Esophagus mucosa (tissue), 1 donor: ENCODE data around the gene CCDC149. TPM values are rescaled to one million over a fixed set of nuclear protein-coding genes. Genes with fewer than 3 reads are reported as not detected.
A peak's percentile ranks its signal among the peaks of the same experiment; 100 is the strongest.

ENCODE experiments used
- ATAC-seq: fragments of 200-7000 bp; cut with Tn5 transposase; one replicate; pipeline ENCODE4 v1.9.1; 2020
- total RNA-seq: library from RNA; stranded (reverse); gene quantifications from one replicate; pipeline ENCODE4 v1.2.4, GENCODE V29; 2023
- donor health status: DM: yes; HTN: yes; CAD: no.

CCDC149 gene
- 2.7 TPM for total RNA-seq

DNA sequence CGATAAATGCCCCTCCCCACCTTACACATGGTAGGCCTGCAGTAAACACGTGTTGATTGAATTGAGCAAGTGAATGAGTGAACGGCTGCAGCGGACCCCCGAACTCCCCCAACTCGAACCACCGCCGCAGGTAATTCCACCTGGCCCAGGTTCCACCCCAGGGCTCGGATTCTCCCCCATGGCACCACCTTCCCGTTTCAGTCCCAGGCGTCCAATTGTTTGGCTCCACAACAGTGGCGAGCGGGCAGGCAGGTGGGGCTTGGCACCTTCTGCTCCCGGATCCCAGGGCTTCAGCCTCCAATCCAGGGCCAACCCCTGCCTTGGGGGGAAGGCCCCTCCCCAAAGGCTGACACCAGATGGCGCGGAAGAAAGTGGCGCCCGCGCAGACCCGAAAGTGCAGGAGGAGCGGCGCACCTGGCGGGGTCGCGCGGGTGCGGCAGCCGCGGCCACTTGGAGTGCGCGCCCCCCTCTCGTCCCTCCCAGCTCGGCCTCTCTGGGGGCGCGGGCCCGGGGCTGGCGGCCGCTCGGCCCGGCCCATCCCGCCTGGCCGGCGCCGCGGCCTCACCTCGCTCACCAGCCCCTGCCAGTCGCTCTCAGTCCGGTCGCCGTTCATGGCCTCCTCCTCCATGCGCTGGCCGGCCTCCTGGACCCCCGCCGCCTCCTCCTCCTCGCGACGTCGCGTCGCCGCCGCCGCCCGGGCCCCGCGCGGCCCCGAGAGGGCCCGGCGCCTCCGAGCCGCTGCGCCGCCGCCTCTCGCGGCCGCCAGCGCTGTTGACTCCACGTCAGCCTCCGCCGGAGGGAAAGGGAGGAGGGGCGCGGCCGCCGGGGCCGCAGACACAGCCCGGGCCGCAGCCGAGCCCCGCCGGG, at the start of gene CCDC149:
TSS of gene CCDC149 (minus strand) at position 791 of the 867 bp plus-strand sequence. CDS start at position 613, 178 bp downstream.
- peak; percentile 59 for ATAC-seq

DNA sequence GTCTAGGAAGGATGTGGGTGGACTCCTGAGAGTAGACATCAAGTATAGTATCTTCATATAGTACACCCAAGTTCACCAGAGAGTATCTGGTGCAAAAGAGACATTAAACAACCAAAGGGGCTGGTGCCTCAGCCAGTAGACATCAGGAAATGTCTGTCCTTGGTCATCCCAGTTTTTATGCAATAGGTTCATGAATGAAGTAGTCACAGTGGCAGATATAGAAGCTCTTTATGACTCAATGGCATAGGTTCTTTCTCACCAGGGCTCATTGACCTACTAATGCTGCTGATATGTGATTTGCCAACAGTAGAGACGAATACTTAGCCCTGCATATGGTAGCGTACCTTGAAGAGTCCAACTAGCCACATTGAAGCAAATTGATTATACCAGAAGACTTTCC, 45.0 kb upstream of the CCDC149 start:
- ATAC-seq = no peak

DNA sequence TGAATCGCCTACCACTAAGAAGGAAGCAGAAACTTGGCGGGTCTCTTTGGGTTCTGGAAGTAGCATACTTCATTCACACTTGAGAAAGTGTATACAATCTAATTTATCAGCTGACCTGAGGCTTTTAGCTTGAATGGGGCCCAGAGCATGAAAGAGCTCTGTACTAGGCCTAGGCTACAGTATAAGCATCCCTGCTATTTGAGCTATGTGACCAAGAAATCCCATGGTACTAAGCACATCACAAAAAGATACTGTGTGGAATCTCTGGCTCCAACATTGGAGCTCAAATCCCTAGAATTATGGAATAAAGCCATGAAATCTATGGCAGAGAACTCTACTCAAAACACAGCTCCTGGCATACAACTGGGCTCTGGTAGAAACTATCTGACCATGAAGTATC, 43.9 kb upstream of the CCDC149 start:
- no peak for ATAC-seq

DNA sequence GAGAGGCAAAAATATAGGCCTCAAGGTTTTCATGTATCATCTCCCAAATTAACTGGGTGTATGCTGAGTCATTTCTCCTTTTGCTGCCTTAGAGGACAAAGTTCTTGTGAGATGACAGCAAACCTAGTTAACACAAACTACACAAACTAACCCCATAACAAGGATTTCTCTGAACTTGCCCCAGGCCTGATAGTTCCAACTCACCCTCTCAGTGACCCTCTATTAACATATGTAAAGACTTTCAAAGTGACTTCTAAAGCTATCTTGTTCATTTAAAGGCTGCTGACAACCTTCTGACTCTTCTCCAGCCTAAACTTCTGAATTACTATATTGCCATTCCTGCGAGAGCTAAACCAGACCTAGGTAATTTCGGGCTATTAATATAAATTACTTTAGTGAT, 43.2 kb upstream of the CCDC149 start:
- ATAC-seq = no peak

DNA sequence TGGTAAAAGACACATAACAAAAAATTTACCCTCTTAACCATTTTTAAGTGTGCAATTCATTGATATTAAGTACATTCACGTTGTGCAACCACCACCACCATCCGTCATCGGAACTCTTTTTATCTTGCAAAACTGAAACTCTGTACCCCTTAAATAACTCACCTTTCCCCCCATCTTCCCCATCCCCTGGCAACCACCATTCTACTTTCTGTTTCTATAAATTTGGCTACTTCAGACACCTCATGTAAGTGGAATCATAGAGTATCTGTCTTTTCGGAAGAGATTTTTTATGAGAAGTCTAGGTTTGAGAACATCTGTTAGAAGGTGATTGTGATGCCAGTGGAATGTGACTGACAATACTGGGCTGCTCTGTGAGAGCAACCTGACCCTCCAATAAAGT, 39.8 kb upstream of the CCDC149 start:
- no peak for ATAC-seq

DNA sequence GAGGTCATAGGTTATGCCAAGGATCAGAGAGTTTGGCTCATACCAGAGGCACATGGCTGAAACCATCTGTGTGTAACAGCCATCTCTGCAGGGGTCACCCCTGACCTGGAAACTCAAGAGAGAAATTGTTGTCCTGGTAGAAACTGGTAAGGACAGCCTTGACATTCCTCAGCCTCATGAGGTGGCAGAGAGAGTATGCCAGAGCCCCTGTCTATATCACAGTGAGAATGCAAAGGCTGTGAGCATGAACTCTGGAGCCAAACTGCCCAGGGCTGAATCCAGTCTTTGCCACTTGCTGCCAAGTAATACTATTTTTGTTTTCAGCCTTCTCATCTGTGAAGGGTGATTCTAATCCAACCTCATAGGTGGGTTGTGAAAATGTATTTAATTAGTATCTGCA, 37.1 kb upstream of the CCDC149 start:
- ATAC-seq = no peak

DNA sequence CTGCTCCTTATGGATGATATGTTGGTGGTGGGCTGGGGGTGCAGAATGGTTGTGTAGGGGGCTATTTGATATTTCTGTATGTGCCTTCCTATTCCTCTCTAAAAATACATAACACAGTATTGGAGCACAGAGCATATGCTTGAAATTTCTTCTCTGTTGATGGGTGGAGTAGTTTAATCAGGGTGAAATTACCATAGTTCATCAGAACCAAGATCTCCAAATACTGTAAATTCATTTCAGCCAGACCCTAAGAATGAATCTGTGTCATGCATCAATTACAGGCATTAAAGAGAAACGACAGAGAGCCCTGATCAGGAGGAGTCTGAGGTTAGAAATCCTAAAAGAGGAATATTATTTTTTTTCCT, 25.1 kb upstream of the CCDC149 start:
- ATAC-seq = no peak

DNA sequence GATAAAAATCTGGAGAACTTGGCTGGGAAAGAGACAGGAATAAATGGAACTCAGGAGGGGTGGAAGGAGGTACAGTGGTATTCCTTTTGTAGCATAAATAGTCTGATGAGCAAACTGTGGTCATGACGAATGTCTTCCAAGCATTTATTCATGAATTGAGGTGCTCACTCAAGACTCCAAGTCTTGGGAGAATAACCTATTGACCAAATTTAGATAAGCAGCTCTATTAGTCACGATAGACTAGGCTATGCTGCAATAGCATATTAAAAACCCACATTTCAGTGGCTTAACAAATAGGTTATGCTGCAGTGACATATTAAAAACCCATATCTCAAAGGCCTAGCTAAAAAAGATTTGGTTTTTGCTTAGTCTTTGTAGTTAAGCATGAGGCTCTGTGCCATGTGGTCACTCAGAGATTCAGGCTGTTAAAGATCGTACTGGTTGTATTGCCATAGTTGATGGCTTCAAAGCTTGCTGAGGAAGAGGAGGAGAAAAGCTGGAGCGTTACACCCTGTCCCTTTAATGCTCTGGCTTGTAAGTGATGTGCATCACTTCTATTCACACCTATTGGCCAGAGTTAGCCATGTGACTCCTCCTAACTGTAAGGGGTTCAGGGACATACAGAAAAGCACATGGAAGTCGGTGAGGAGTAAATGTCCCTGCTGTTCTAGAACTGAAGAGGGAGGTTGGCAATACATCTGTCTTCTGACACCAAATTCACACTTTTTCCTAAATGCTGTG, 24.5 kb upstream of the CCDC149 start:
- ATAC-seq = no peak

DNA sequence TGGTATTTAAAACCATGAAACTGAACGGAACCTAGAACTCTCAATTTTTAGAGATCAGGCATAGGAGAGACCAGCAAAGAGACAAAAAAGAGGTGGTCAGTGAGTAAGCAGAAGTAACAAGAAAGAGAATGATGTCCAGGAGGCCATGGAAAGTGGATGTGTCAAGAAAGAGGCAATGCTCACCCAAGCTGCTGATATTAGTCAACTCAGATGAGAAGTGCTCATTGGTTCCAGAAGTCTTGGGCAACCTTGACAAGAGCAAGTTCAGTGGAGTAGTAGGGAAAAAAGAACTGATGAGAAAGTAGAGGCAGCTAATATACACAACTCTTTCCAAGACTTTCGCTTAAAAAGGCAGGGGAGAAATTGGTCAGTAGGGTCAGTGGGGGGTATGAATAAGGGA, 23.0 kb upstream of the CCDC149 start:
- ATAC-seq = no peak

DNA sequence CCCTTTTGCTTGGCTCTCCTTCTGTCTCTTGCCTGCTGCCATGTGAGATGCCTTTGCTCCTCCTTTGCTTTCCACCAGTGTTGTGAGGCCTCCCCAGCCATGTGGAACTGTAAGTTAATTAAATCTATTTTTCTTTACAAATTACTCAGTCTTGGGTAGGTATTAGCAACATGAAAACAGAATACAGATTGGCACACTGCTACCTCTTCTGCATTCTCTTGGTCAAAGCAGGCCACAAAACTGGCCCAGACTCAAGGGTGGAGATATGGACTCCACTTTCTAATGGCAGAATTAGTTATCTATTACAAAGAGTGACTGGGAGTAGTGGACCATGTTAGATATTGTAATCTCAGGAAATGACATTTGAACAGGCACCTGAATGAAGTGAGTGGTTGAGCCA, 21.5 kb upstream of the CCDC149 start:
- ATAC-seq = no peak

DNA sequence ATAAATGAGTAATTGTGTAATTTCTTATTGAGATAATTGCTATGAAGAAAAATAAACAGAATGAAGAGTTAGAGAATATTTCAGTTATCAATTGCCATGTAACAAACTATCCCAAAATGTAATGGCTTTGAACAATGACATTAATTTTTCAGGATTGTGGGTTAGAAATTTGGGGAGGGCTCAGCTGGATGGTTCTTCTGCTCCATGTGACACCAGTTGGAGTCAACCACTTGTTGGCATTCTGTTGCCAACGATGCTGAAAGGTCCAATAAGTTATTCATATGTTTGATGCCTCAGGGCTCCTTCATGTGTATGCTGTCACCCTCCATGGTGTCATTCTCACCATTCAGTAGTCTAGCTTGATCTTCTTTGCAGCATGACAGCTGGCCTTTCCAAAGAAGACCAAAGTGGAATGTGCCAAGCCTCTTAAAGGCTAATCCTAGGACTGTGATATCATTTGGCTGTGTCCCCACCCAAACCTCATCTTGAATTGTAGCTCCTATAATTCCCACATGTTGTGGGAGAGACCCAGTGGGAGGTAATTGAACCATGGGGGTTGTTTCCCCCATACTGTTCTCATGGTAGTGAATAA, 20.9 kb upstream of the CCDC149 start:
- ATAC-seq = no peak

DNA sequence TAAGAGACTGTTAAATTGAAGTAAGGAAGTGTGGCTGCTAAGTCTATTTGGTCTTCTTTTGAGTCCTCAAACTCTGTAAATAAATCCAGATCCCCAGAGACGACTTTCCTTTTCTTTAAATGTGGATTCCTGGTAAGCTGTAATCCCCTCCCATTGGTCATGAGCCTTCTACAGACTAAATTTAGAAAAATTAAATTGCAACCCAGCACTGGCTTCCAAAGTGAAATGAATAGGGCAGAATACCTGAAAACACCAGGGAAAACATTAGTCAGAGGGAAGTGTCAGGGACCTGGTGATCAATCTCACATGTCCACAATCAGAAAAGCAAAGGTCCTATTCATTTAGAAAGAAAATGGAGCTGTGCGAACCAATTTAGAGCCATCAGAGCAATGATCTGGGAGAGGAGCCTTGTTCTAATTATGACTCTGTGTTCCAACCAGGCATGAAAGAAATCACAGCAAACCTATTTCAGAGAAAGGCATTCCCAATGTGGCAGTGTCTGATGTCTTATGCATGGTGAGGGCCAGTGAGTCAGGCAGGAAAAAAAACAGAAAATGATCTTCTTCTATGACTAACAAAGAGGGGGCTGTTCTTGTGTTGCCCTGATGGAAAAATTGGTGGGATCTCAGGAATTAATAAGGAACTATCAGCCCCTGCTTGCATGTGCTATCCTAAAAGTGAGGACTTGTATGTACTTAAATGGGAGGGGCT, 19.8 kb upstream of the CCDC149 start:
- no peak for ATAC-seq

DNA sequence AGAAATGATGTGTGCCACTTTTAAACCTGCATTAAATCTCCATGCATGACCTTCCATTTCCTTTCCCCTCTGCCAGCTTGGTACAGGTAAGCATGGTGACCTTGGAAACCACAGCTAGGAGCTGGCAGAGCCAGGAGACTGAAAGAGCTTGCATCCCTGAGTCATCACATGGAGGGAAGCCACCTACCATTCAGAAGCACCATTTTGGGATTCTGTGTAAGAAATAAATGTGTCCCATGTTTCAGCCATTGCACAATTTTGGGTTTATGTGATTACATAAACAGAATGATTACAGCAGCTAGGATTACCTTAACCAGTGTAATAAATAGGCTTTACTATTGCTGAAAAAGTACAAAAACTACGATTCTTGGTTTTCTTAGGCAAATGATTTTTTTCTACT, 17.3 kb upstream of the CCDC149 start:
- peak; percentile 63 for ATAC-seq

DNA sequence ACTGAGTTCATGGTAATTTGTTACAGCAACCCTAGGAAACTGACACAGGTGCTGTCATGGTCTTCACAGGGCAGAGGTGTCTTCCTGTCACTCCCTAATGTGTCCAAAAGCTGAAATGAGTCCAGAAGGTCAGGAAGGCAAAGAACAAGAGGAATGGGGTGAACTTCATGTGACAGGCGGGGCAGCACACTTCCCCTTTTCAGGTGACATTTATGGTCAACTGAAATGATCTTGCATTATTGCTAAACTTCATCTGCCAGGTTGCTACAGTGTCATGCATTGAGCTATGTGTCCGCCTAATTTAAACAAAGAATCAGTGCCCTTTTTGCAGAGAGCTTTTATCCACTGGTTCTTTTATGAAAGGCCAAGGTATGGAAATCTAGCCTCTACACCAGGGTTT, 15.9 kb upstream of the CCDC149 start:
- ATAC-seq = no peak

DNA sequence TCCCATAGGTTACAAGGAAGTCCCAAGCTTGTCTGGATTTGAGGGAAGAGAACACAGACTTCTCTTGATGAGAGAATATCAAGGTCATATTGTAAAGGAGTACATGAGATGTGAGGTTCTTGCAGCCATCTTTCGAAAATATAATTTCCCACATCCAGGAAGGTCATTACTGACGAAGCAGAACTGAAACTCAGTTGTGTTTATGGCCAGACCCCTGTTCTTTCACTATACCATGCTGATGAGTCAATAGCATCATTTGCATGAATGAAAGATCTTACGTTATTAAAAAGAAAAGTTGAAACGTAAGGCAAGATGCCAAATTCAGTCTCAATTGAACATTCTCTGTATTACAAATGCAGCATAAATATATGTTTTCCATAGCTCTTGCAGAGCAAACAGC, 14.2 kb upstream of the CCDC149 start:
- no peak for ATAC-seq

DNA sequence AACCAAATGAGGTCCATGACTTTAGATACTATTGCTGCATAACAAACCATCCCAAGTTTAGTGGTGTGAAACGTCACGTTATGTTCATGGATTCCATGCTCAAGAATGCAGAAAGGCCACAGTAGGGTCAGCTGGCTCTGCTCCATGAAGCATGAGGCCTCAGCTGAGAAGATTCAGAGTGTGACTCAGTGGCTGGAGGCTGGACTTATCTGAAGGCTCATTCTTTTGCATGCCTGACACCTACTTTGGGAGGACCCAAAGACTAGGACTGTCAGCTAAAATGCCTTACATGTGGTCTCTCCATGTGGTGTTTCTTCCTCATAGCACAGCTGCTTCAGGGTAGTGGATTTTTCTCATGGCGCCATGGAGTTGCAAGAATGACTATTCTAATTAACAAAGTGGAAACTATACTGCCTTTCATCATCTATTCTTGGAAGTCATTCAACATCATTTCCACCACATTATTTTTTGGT, 11.5 kb upstream of the CCDC149 start:
- peak; percentile 37 for ATAC-seq

DNA sequence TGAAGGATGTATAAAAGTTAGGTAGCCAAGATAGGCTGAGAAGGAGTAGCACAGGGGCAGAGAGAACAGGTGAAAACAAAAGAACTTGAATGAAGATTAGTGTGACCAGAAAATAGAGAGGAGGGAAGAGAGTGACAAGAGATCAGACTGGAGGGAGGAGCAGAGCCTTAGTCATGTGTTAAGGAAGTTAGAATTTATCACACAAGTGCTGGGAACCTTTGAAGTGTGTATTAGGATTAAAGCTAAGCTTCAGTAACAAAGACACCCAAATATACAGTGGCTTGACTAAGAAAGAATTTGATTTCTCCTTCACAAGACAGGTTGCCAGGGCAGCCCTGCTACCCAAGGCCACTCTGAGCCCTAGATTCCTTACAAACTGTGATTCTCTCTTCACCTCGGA, 10.7 kb upstream of the CCDC149 start:
- ATAC-seq = peak; percentile 83

DNA sequence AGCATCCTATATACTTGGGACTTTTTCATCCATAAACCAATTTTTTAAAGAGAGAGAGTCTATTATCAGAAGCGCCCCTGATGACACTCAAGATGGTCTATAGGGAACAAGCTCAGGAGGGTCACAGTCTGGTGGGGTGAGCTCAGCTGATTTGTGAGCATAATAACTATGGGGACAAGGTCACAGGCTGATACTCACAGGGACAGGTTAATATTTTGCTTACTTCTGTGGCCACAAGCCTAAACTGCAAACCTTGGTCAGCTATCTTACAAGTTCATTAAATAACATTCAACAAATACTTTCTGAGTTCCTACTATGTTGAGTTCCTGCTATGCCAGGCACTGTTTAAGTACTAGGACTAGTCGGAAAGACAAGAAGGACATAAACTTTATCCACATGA, 10.2 kb upstream of the CCDC149 start:
- ATAC-seq = no peak

DNA sequence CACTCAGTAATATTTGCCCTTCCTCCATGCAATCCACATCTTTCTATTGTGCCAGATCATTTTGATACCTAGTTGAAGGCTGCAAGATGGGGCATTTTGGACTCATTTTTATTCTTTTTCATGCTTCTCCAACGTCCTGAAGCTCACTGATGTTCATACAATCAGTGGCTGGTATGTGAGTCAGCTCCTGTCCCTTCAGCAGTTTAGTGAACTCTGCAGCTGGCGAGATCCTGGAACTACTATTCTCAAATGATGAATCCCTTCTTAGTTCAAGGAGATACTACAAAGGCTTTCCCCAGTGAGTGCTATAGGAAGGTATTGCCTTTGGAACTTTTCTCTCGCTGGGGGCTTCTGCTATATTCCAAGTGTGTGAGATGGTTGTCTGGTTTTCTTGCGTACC, 9.6 kb upstream of the CCDC149 start:
- no peak for ATAC-seq

DNA sequence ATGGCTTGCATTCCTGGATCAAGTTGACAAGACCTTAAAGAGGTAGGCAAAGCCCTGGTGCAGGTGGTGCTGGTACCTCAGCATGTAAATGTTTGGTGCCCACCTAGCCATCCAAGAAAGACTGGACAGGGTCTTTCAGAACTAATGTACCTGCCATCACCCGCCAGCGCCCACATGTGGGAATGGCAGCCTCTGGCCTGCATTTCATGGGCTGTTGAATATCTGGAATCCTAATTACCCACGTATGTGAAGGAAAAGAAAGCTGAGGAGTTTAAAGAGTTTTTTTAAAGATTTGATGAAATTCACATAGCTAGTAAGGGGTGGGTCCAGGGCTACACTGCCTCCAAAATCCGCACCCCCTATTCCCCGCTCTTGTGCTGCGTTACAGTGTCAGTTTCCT, 8.6 kb upstream of the CCDC149 start:
- no peak for ATAC-seq

DNA sequence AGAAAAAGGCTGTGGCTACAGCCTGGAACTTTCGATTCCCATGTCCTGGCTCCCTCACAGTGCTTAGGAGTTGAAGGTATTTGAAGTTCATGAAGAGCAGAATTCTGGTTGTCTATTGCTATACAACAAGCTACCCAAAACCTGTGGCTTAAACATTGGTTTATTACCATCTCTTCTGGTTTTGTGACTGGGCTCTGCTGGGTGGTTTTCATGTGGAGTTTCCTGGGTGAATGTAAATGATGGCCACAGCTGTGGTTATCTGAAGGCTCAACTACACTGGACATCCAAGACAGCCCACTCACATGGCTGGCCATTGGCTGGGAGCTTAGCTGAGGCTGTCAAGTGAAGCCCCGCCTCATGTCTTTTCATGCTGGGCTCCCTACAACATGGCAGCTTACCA, 7.2 kb upstream of the CCDC149 start:
- no peak for ATAC-seq

DNA sequence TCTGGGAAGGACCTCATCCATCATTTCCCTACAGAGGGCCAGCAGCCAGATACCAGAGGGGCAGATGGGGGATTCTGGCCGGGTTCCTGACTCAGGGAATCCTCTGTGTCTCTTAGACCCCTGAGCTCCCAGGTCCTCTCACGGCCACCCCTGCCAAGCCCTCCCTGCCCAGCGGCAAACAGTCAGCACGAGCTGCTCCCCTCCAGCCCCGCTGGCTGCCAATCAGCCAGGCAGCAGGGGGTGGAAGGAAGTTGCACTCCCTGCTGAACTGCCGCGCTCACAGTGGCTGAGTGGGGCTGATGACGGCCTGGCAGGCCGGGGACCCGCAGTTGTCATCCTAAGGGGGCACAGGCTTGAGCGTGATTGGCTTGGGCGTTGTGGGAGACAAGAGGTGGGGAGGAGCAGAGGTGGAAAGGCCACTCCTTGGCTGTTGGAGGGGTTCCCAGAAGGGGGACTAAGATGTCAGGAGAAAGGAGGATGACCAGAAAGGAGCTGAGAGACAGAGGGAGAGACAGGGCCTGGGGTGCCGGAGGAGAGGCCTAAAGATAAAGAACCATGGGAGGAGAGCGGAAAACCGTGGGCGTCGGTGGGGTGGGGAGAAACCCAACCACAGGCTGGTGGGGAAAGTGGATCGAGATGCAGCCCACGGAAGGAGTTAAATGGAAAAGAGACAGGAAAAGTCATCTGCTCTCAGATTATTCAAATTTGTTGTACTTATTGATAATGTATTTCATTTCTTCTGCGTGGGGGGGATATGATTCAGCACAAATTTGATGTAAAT, 4.4 kb upstream of the CCDC149 start:
- ATAC-seq = no peak
